Measurements from ENCODE around the gene LRP6. TPM values are rescaled to one million over a fixed set of nuclear protein-coding genes. Genes with fewer than 3 reads are reported as not detected.

Gene LRP6
- total and polyA plus RNA-seq, 8 donors: 44.5 to 65.7 (median 62.2) TPM

- intact Hi-C loops (cut with DNase I): no loop called here
- DNase-seq (no peak), ATAC-seq (no peak)
- Histone ChIP-seq H3K27ac (no peak overlapping the region), H3K4me3 (no peak overlapping the region), H3K4me1 (no peaks in the 10 kb centered on the region), H3K27me3 (no peaks in the 10 kb centered on the region), H3K9me3 (no peaks in the 10 kb centered on the region), H3K36me3 (no peaks in the 10 kb centered on the region)
- no peak for TF ChIP-seq CTCF (IDR thresholded peaks at IDR 0.05)
Measured at GRCh38 chr12:12302976-12303375, 36.1 kb upstream of the LRP6 start.

- intact Hi-C loops (cut with DNase I): no loop called here
- no peak for TF ChIP-seq CTCF (IDR thresholded peaks at IDR 0.05)
Measured at GRCh38 chr12:12301122-12301521, 34.3 kb upstream of the LRP6 start.

GRCh38 chr12:12297201-12297830, 30.5 kb upstream of the LRP6 start:
- intact Hi-C loops (cut with DNase I): no loop called here
- H3K27me3 ChIP-seq: no peaks in the 10 kb centered on the region
- no peak overlapping the region for H3K4me3 ChIP-seq
- no peak for ATAC-seq
- TF ChIP-seq CTCF (IDR thresholded peaks at IDR 0.05): no peak
- H3K27ac ChIP-seq: no peak overlapping the region
- no peaks in the 10 kb centered on the region for H3K36me3 ChIP-seq
- DNase-seq: no peak
- H3K4me1 ChIP-seq: peaks cover 0 to 4% of the 10 kb centered on the region in 2 donors
- no peaks in the 10 kb centered on the region for H3K9me3 ChIP-seq

More at GRCh38 chr12:12301122-12301521, 34.3 kb upstream of the LRP6 start:
- Histone ChIP-seq H3K4me1 (no peaks in the 10 kb centered on the region), H3K9me3 (no peaks in the 10 kb centered on the region), H3K4me3 (no peak overlapping the region), H3K36me3 (no peaks in the 10 kb centered on the region), H3K27me3 (no peaks in the 10 kb centered on the region), H3K27ac (no peak overlapping the region)
- DNase-seq: no peak
- ATAC-seq: no peak

GRCh38 chr12:12294215-12295005, 27.6 kb upstream of the LRP6 start:
- peak; percentile 62 for ATAC-seq
- TF ChIP-seq CTCF (IDR thresholded peaks at IDR 0.05): no peak
- DNase-seq: no peak
- H3K36me3 ChIP-seq: no peaks in the 10 kb centered on the region
- intact Hi-C loops (cut with DNase I): no loop called here
- H3K27ac ChIP-seq: no peak overlapping the region
- H3K9me3 ChIP-seq: no peaks in the 10 kb centered on the region
- H3K4me3 ChIP-seq: no peak overlapping the region
- H3K4me1 ChIP-seq: peaks cover 0 to 4% of the 10 kb centered on the region in 2 donors
- H3K27me3 ChIP-seq: no peaks in the 10 kb centered on the region

- H3K27ac ChIP-seq: no peak overlapping the region
- no peak for TF ChIP-seq CTCF (IDR thresholded peaks at IDR 0.05)
- no peak overlapping the region for H3K4me3 ChIP-seq
- peaks cover 0 to 4% of the 10 kb centered on the region in 2 donors for H3K4me1 ChIP-seq
- H3K36me3 ChIP-seq: no peaks in the 10 kb centered on the region
- no peaks in the 10 kb centered on the region for H3K27me3 ChIP-seq
- H3K9me3 ChIP-seq: no peaks in the 10 kb centered on the region
- intact Hi-C loops (cut with DNase I): no loop called here
- DNase-seq (no peak), ATAC-seq (peak; percentile 62)
Measured at GRCh38 chr12:12290206-12290605, 23.4 kb upstream of the LRP6 start.
